Measurements from ENCODE around the gene NR2F1-AS1.

NR2F1-AS1 gene

GRCh38 chr5:93378073-93378472 lies 202.9 kb downstream of the NR2F1-AS1 start:
- DNase-seq: no peak

- DNase-seq: no peak
Measured at GRCh38 chr5:93371893-93372292, 209.1 kb downstream of the NR2F1-AS1 start.

GRCh38 chr5:93364378-93364777 lies 216.6 kb downstream of the NR2F1-AS1 start:
- no peak for DNase-seq

GRCh38 chr5:93360436-93361088 lies 220.5 kb downstream of the NR2F1-AS1 start:
- no peak for DNase-seq

- DNase-seq: no peak
Measured at GRCh38 chr5:93359960-93360305, 221.1 kb downstream of the NR2F1-AS1 start.
